ENCODE results near the gene COL21A1.

DNA sequence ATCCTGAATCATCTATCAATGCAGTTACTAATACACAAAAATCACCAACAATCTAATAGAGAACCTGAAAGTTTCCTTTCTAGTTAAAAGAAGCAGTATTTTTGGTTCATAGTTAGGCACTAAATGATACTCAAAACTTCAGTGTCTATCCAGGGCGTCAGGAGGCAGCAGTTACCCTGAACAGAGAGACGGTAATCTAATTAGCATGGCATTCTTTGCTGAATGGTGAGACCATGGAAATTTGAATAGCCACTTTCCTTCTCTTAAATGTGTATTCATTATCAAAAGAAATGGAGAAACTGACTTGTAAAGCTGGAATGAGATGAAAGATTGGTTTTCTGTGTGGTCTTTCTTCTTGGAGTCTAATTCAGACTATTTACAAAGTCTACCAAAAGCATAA, 225.4 kb downstream of the COL21A1 start:
- TF ChIP-seq GATA2 (IDR thresholded peaks at IDR 0.05; ENCODE audit: low read depth, low read length) (no peak), GATA3 (IDR thresholded peaks at IDR 0.05; ENCODE audit: low read depth, low read length) (no peak)
